HEK293 (cell line): ENCODE data around the gene UXS1.
A peak's percentile ranks its signal among the peaks of the same experiment; 100 is the strongest.

Source experiments
- CTCF ChIA-PET: fragments of 350-600 bp; formaldehyde crosslinking; extraction: SDS; loops from one replicate; lab custom pipeline; 2021; ENCODE audit warnings: antibody characterized with exemption; lab: Yijun Ruan, JAX
- POLR2A ChIA-PET: fragments of 300-600 bp; formaldehyde crosslinking; extraction: SDS; loops from one replicate; lab custom pipeline; 2020; ENCODE audit warnings: antibody characterized with exemption, inconsistent platforms; lab: Yijun Ruan, JAX
- H3K27ac ChIP-seq: fragments of 200-500 bp; sonication (Bioruptor generic); 2 replicates; pipeline ENCODE4 v1.5.1; 2014; ENCODE audit warnings: low read depth, low read length, control low read depth, inconsistent platforms; ENCODE audit errors: extremely low read depth
- H3K36me3 ChIP-seq, 2 experiments: fragments of 200-500 bp in 1 of 2; sonication (Bioruptor generic) in 1 of 2; 1 replicate in 1 of 2; 2 replicates in 1 of 2; pipeline ENCODE4 v1.5.1; 2014 to 2017; ENCODE audit warnings: inconsistent platforms in 2 of 2, low read length in 2 of 2; ENCODE audit not compliant: control insufficient read depth in 2 of 2, insufficient read depth in 1 of 2
- H3K4me1 ChIP-seq: fragments of 200-500 bp; sonication (Bioruptor generic); 2 replicates; pipeline ENCODE4 v1.5.1; 2014; ENCODE audit warnings: mild to moderate bottlenecking, low read length, inconsistent platforms; ENCODE audit not compliant: control insufficient read depth, insufficient read depth
- H3K4me3 ChIP-seq: 2 replicates; pipeline ENCODE4 v1.5.1; 2011; ENCODE audit warnings: low read depth, mild to moderate bottlenecking, control low read depth, low read length, moderate library complexity
- H3K9me3 ChIP-seq: fragments of 200-500 bp; sonication (Bioruptor generic); 2 replicates; pipeline ENCODE4 v1.5.1; 2014; ENCODE audit warnings: low read depth, low read length, inconsistent platforms; ENCODE audit not compliant: control insufficient read depth, insufficient read depth
- EGR2 ChIP-seq: fragments of 450-650 bp; formaldehyde crosslinking; IDR thresholded peaks from 2 replicates; pipeline ENCODE4 v1.5.1; 2016; ENCODE audit warnings: low read depth, missing biosample characterization, missing genetic modification characterization
- OVOL3 ChIP-seq: fragments of 450-650 bp; formaldehyde crosslinking; IDR thresholded peaks from 2 replicates; pipeline ENCODE4 v1.5.1; 2016; ENCODE audit warnings: missing biosample characterization, missing genetic modification characterization
- PRDM4 ChIP-seq: fragments of 450-650 bp; formaldehyde crosslinking; IDR thresholded peaks from 2 replicates; pipeline ENCODE4 v1.5.1; 2017; ENCODE audit warnings: missing biosample characterization, missing genetic modification characterization
- SP3 ChIP-seq: fragments of 450-650 bp; formaldehyde crosslinking; IDR thresholded peaks from 2 replicates; pipeline ENCODE4 v1.5.1; 2016; ENCODE audit warnings: missing biosample characterization, missing genetic modification characterization
- YY2 ChIP-seq: fragments of 450-650 bp; formaldehyde crosslinking; IDR thresholded peaks from 2 replicates; pipeline ENCODE4 v1.5.1; 2016; ENCODE audit warnings: missing biosample characterization, missing genetic modification characterization
- ZEB2 ChIP-seq: fragments of 450-650 bp; formaldehyde crosslinking; IDR thresholded peaks from 2 replicates; pipeline ENCODE4 v1.5.1; 2016; ENCODE audit warnings: missing biosample characterization, missing genetic modification characterization
- ZFHX2 ChIP-seq: fragments of 450-650 bp; formaldehyde crosslinking; conservative IDR thresholded peaks from 2 replicates; pipeline ENCODE4 v1.5.1; 2016; ENCODE audit warnings: missing biosample characterization, missing genetic modification characterization
- ZFP41 ChIP-seq: fragments of 450-650 bp; formaldehyde crosslinking; IDR thresholded peaks from 2 replicates; pipeline ENCODE4 v1.5.1; 2016; ENCODE audit warnings: missing biosample characterization, missing genetic modification characterization, borderline replicate concordance
- ZNF133 ChIP-seq: fragments of 450-650 bp; formaldehyde crosslinking; IDR thresholded peaks from 2 replicates; pipeline ENCODE4 v1.5.1; 2016; ENCODE audit warnings: missing biosample characterization, missing genetic modification characterization
- ZNF155 ChIP-seq: fragments of 450-650 bp; formaldehyde crosslinking; IDR thresholded peaks from 2 replicates; pipeline ENCODE4 v1.5.1; 2016; ENCODE audit warnings: missing biosample characterization, missing genetic modification characterization
- ZNF280C ChIP-seq: fragments of 450-650 bp; formaldehyde crosslinking; IDR thresholded peaks from 2 replicates; pipeline ENCODE4 v1.5.1; 2016; ENCODE audit warnings: missing biosample characterization, missing genetic modification characterization
- ZNF302 ChIP-seq: fragments of 450-650 bp; formaldehyde crosslinking; IDR thresholded peaks from 2 replicates; pipeline ENCODE4 v1.5.1; 2016; ENCODE audit warnings: missing biosample characterization, missing genetic modification characterization, low read depth
- ZNF311 ChIP-seq: fragments of 450-650 bp; formaldehyde crosslinking; IDR thresholded peaks from 2 replicates; pipeline ENCODE4 v1.5.1; 2017; ENCODE audit warnings: missing biosample characterization, missing genetic modification characterization, borderline replicate concordance
- ZNF350 ChIP-seq: fragments of 450-650 bp; formaldehyde crosslinking; IDR thresholded peaks from 2 replicates; pipeline ENCODE4 v1.5.0; 2017; ENCODE audit warnings: missing biosample characterization, mild to moderate bottlenecking, missing genetic modification characterization
- ZNF362 ChIP-seq: fragments of 450-650 bp; formaldehyde crosslinking; IDR thresholded peaks from 2 replicates; pipeline ENCODE4 v1.5.1; 2016; ENCODE audit warnings: missing biosample characterization, missing genetic modification characterization
- ZNF366 ChIP-seq: fragments of 450-650 bp; formaldehyde crosslinking; conservative IDR thresholded peaks from 2 replicates; pipeline ENCODE4 v1.5.1; 2016; ENCODE audit warnings: missing biosample characterization, missing genetic modification characterization
- ZNF544 ChIP-seq: fragments of 450-650 bp; formaldehyde crosslinking; IDR thresholded peaks from 2 replicates; pipeline ENCODE4 v1.5.0; 2017; ENCODE audit warnings: missing biosample characterization, missing genetic modification characterization
- ZNF548 ChIP-seq: fragments of 450-650 bp; formaldehyde crosslinking; IDR thresholded peaks from 2 replicates; pipeline ENCODE4 v1.5.1; 2016; ENCODE audit warnings: missing biosample characterization, missing genetic modification characterization
- ZNF580 ChIP-seq: fragments of 450-650 bp; formaldehyde crosslinking; IDR thresholded peaks from 2 replicates; pipeline ENCODE4 v1.5.1; 2016; ENCODE audit warnings: missing biosample characterization, missing genetic modification characterization
- ZNF624 ChIP-seq: fragments of 450-650 bp; formaldehyde crosslinking; IDR thresholded peaks from 2 replicates; pipeline ENCODE4 v1.5.1; 2017; ENCODE audit warnings: missing biosample characterization, missing genetic modification characterization
- ZNF626 ChIP-seq: fragments of 450-650 bp; sonication (Bioruptor Pico); formaldehyde crosslinking; IDR thresholded peaks from 2 replicates; pipeline ENCODE4 v1.5.1; 2018; ENCODE audit warnings: missing biosample characterization, missing genetic modification characterization, inconsistent platforms
- ZNF660 ChIP-seq: fragments of 450-650 bp; IDR thresholded peaks from 2 replicates; pipeline ENCODE4 v1.5.1; 2018; ENCODE audit warnings: missing biosample characterization, mild to moderate bottlenecking, missing genetic modification characterization
- ZNF664 ChIP-seq: fragments of 450-650 bp; formaldehyde crosslinking; IDR thresholded peaks from 2 replicates; pipeline ENCODE4 v1.5.1; 2016; ENCODE audit warnings: missing biosample characterization, missing genetic modification characterization
- ZSCAN30 ChIP-seq: fragments of 450-650 bp; IDR thresholded peaks from 2 replicates; pipeline ENCODE4 v1.5.1; 2018; ENCODE audit warnings: missing biosample characterization, mild to moderate bottlenecking, missing genetic modification characterization, moderate library complexity
- TF ChIP-seq, protein P1 (sequence below): fragments of 450-650 bp; formaldehyde crosslinking; IDR thresholded peaks from 2 replicates; pipeline ENCODE4 v1.5.1; 2016; ENCODE audit warnings: missing biosample characterization, missing genetic modification characterization, borderline replicate concordance

UXS1 gene

DNA sequence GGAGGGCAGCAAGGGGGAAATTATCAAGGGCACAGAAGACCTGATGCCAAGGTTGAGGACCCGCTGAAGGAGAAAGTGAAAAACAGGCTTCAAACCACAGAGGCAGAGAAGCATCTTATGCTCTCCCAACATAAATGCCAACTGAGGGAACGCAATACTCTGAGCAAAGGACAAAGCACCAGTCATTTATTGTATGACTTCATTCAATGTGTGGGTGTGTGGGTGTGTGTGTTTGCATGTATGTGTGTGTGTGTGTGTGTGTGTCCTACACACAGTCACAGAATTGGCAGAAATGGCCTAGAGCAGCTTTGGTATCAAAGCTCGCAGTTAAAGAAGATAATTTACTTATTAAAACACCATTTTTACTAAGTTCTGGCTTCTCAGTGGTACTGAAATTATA, 51.4 kb downstream of the UXS1 start:
- Histone ChIP-seq H3K4me1 (no peaks in the 10 kb centered on the region; the same call in 1 of the 2 replicates), H3K36me3 (peaks cover under 1 to 26% of the 10 kb centered on the region in 2 experiments; a peak in 2 of 3 replicates), H3K27ac (no peak overlapping the region), H3K4me3 (no peak overlapping the region), H3K9me3 (no peaks in the 10 kb centered on the region)
- ChIA-PET CTCF (no interaction called here), POLR2A (no interaction called here)
- TF ChIP-seq SP3 (tag by site-specific recombination): no peak
- no peak for TF ChIP-seq ZNF311
- TF ChIP-seq ZNF548 (tag by site-specific recombination): no peak
- TF ChIP-seq ZNF580 (tag by site-specific recombination): no peak
- no peak for TF ChIP-seq ZNF660 (tag by site-specific recombination)
- peak; percentile 86 for TF ChIP-seq EGR2 (tag by site-specific recombination)
- TF ChIP-seq ZFHX2: peak; percentile 93

DNA sequence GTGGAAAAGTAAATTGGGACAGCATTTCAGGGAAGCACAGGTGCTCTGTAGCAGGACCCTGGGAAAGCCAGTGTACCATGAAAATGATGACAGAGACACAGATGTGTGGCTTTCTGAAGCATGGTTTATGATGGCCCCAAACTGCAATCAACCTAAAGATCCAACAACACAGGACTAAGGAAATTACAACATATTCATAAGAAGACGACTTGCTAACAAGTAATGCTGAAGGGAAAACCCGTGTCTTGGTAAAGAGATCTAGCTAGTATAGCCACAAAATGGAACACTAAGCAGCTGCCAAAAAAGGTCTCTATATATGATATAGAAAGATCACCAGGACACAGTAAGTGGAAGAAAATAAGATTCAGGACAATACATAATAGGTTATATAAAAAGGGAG, 53.2 kb downstream of the UXS1 start:
- CTCF ChIA-PET: interaction anchor here (0.6 kb wide), 1 partner anchor 54 kb away, joined by 3 read pairs; no protein-coding TSS in a partner anchor
- POLR2A ChIA-PET: no interaction called here

GRCh38 chr2:106140113-106140512, 54.0 kb downstream of the UXS1 start:
- Histone ChIP-seq H3K36me3 (peaks cover 3 to 23% of the 10 kb centered on the region in 2 experiments; a peak in 2 of 3 replicates), H3K4me3 (no peak overlapping the region), H3K4me1 (no peaks in the 10 kb centered on the region; the same call in 1 of the 2 replicates), H3K27ac (no peak overlapping the region), H3K9me3 (no peaks in the 10 kb centered on the region)
- ChIA-PET CTCF (no interaction called here), POLR2A (no interaction called here)
- TF ChIP-seq ZNF664 (tag by site-specific recombination): no peak
- no peak for TF ChIP-seq ZNF362 (tag by site-specific recombination)
- no peak for TF ChIP-seq YY2 (tag by site-specific recombination)
- TF ChIP-seq ZNF155: no peak
- no peak for TF ChIP-seq ZNF280C (tag by site-specific recombination)
- TF ChIP-seq ZNF366: no peak
- TF ChIP-seq OVOL3 (tag by site-specific recombination): no peak
- TF ChIP-seq, protein P1, sequence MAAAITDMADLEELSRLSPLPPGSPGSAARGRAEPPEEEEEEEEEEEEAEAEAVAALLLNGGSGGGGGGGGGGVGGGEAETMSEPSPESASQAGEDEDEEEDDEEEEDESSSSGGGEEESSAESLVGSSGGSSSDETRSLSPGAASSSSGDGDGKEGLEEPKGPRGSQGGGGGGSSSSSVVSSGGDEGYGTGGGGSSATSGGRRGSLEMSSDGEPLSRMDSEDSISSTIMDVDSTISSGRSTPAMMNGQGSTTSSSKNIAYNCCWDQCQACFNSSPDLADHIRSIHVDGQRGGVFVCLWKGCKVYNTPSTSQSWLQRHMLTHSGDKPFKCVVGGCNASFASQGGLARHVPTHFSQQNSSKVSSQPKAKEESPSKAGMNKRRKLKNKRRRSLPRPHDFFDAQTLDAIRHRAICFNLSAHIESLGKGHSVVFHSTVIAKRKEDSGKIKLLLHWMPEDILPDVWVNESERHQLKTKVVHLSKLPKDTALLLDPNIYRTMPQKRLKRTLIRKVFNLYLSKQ (tag by site-specific recombination): no peak
- TF ChIP-seq ZNF626 (tag by site-specific recombination): no peak
- TF ChIP-seq ZNF133 (tag by site-specific recombination): no peak
- TF ChIP-seq ZNF624 (tag by site-specific recombination): no peak
- no peak for TF ChIP-seq ZEB2 (tag by site-specific recombination)

More for the DNA sequence above, 53.2 kb downstream of the UXS1 start:
- Histone ChIP-seq H3K4me3 (no peak overlapping the region), H3K27ac (no peak overlapping the region), H3K4me1 (no peaks in the 10 kb centered on the region; the same call in 1 of the 2 replicates), H3K36me3 (peaks cover 3 to 26% of the 10 kb centered on the region in 2 experiments; a peak in 2 of 3 replicates), H3K9me3 (no peaks in the 10 kb centered on the region)
- TF ChIP-seq PRDM4 (tag by site-specific recombination) (no peak), ZNF350 (no peak), ZNF155 (no peak), ZNF302 (tag by site-specific recombination) (no peak), ZSCAN30 (no peak), ZNF544 (tag by site-specific recombination) (no peak), ZFP41 (tag by site-specific recombination) (no peak)
